Tibial nerve (tissue), 4 donors: Measurements from ENCODE around the gene GULP1. TPM values are rescaled to one million over a fixed set of nuclear protein-coding genes. Genes with fewer than 3 reads are reported as not detected.
A peak's percentile ranks its signal among the peaks of the same experiment; 100 is the strongest.

Experiments
- DNase-seq, 2 donors: peaks; one replicate each; pipeline ENCODE4 v3.0.0-alpha.2; 2019; ENCODE audit warnings: low spot score in 2 of 2
- H3K27ac ChIP-seq, 4 donors: fragments of 200-600 bp; sonication (generic) in 3 of 4; one replicate each; pipeline ENCODE4 v1.5.1; 2017 to 2019; ENCODE audit warnings: mild to moderate bottlenecking in 1 of 4
- H3K27me3 ChIP-seq, 2 donors: fragments of 200-600 bp; sonication (generic) in 1 of 2; one replicate each; pipeline versions ENCODE4 v1.5.1 to v1.6.0; 2017 to 2019
- H3K36me3 ChIP-seq, 3 donors: fragments of 200-600 bp; sonication (generic); one replicate each; pipeline ENCODE4 v1.5.1; 2018 to 2019
- H3K4me1 ChIP-seq, 4 donors: fragments of 200-600 bp; sonication (generic) in 3 of 4; one replicate each; pipeline ENCODE4 v1.5.1; 2017 to 2019
- H3K4me3 ChIP-seq, 4 donors: fragments of 200-600 bp; sonication (generic) in 3 of 4; one replicate each; pipeline ENCODE4 v1.5.1; 2017 to 2019; ENCODE audit warnings: mild to moderate bottlenecking in 1 of 4, moderate library complexity in 1 of 4
- H3K9me3 ChIP-seq, 4 donors: fragments of 200-600 bp; sonication (generic) in 3 of 4; one replicate each; pipeline ENCODE4 v1.5.1; 2017 to 2019
- EP300 ChIP-seq, 2 donors: sonication (generic); formaldehyde crosslinking; IDR thresholded peaks; one replicate each; pipeline ENCODE4 v1.6.1; 2017; ENCODE audit warnings: antibody characterized with exemption in 2 of 2, mild to moderate bottlenecking in 1 of 2
- POLR2A ChIP-seq, 2 donors: fragments of 450-650 bp; IDR thresholded peaks; one replicate each; pipeline ENCODE4 v1.6.1; 2017; ENCODE audit warnings: antibody characterized with exemption in 2 of 2, mild to moderate bottlenecking in 2 of 2, moderate library complexity in 2 of 2
- WGBS, 2 donors: methylation state at CpG; one replicate each; pipeline ENCODE4 v1.1.5; 2018; 5-methylcytosine and 5-hydroxymethylcytosine counted together
- total RNA-seq, 4 donors: library from RNA; depleted of rRNA; stranded (reverse); fragments of >200 nt; gene quantifications; one replicate each; pipeline ENCODE4 v1.1.0, GENCODE V29; 2016
- TF ChIP-seq, protein P1 (sequence below), 5 experiments: fragments of 200-600 bp in 3 of 5; fragments of 450-650 bp in 2 of 5; sonication (generic) in 3 of 5; IDR thresholded peaks; one replicate each; pipeline ENCODE4 v1.5.1; 2016 to 2019; ENCODE audit warnings: antibody characterized with exemption in 5 of 5, mild to moderate bottlenecking in 3 of 5, moderate library complexity in 2 of 5

Gene GULP1
- total RNA-seq, 4 donors from 2014 or later = 63.4 to 89.2 (median 78.1) TPM

DNA sequence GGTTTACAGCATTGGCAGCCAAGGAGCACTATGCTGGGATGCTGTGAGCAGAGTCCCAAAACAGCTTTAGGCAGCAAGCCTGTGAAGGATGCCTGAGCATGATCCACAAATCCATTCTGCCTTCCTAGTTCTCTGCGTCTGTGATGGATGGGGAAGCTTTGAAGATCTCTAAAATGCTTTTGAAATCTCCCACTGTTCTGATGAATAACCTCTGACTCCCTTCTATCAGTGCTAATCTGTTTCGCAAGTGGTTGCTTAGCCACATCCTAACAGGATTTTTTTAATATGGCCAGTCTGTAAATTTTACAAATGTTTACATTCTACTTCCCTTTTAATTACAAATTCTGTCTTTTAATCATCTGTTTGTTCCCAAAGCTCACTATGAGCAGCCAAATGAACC lies 319.2 kb downstream of the GULP1 start:
- Histone ChIP-seq H3K4me3 (no peak overlapping the region), H3K27ac (no peak overlapping the region), H3K36me3 (no peaks in the 10 kb centered on the region), H3K9me3 (peaks cover 0 to 11% (median 0%) of the 10 kb centered on the region in 4 donors), H3K27me3 (no peaks in the 10 kb centered on the region), H3K4me1 (peaks cover 0 to 20% (median 0%) of the 10 kb centered on the region in 4 donors)
- WGBS, 2 donors = 62 to 66% methylated on average over 2 of the region's 2 CpGs
- no peak for DNase-seq
- TF ChIP-seq POLR2A (IDR thresholded peaks at IDR 0.05) (no peak), EP300 (IDR thresholded peaks at IDR 0.05) (no peak)
- TF ChIP-seq, protein P1, sequence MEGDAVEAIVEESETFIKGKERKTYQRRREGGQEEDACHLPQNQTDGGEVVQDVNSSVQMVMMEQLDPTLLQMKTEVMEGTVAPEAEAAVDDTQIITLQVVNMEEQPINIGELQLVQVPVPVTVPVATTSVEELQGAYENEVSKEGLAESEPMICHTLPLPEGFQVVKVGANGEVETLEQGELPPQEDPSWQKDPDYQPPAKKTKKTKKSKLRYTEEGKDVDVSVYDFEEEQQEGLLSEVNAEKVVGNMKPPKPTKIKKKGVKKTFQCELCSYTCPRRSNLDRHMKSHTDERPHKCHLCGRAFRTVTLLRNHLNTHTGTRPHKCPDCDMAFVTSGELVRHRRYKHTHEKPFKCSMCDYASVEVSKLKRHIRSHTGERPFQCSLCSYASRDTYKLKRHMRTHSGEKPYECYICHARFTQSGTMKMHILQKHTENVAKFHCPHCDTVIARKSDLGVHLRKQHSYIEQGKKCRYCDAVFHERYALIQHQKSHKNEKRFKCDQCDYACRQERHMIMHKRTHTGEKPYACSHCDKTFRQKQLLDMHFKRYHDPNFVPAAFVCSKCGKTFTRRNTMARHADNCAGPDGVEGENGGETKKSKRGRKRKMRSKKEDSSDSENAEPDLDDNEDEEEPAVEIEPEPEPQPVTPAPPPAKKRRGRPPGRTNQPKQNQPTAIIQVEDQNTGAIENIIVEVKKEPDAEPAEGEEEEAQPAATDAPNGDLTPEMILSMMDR (IDR thresholded peaks at IDR 0.05) = no peak

DNA sequence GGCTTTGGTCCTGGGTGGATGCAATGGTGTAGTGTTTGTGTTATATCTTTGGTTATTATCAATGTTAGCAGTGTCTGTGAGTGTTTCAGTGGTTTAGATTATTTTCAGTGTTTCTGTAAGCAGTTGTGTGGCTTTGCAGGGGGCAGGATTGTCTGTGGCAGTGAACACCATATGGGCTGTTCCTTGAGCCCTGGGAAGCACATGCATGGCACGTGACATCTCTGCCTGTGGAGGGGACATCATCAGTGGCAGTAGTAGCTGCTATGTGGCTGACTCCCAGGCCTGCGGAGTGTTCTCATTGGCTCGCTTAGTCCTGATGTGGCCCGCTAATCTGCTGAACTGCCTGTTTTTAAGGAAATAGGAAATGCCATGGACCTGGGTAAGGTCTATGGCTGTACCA lies 327.5 kb downstream of the GULP1 start:
- Histone ChIP-seq H3K9me3 (no peaks in the 10 kb centered on the region), H3K36me3 (no peaks in the 10 kb centered on the region), H3K27ac (no peak overlapping the region), H3K4me3 (no peak overlapping the region), H3K27me3 (no peaks in the 10 kb centered on the region), H3K4me1 (peaks cover 0 to 3% (median 0%) of the 10 kb centered on the region in 4 donors)
- 89 to 98% methylated on average over 4 of the region's 4 CpGs for WGBS, 2 donors
- DNase-seq = no peak
- TF ChIP-seq, protein P1 (IDR thresholded peaks at IDR 0.05) = no peak
- TF ChIP-seq EP300 (IDR thresholded peaks at IDR 0.05) (no peak), POLR2A (IDR thresholded peaks at IDR 0.05) (no peak)

DNA sequence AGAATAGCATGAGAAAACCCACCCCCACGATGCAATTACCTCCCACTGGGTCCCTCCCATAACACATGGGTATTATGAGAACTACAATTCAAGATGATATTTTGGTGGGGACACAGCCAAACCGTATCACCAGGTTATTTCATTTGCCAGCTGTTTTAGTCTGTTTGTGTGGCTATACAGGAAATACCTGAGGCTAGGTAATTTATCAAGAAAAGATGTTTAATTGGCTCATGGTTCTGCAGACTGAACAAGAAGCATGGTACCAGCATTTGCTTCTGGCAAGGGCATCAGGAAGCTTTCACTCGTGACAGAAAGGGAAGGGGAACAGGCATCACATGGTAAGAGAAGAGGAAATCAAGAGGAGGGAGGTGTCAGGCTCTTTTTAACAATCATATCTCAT lies 329.2 kb downstream of the GULP1 start:
- H3K4me1 ChIP-seq = peaks cover 0 to 3% (median 0%) of the 10 kb centered on the region in 4 donors
- no peak for TF ChIP-seq POLR2A (IDR thresholded peaks at IDR 0.05)
- no peak for TF ChIP-seq EP300 (IDR thresholded peaks at IDR 0.05)
- TF ChIP-seq, protein P1 (IDR thresholded peaks at IDR 0.05) = no peak
- 73 to 75% methylated on average over 3 of the region's 3 CpGs for WGBS, 2 donors
- H3K4me3 ChIP-seq = no peak overlapping the region
- H3K27ac ChIP-seq = no peak overlapping the region
- no peaks in the 10 kb centered on the region for H3K9me3 ChIP-seq
- H3K27me3 ChIP-seq = no peaks in the 10 kb centered on the region
- H3K36me3 ChIP-seq = no peaks in the 10 kb centered on the region
- DNase-seq = no peak

DNA sequence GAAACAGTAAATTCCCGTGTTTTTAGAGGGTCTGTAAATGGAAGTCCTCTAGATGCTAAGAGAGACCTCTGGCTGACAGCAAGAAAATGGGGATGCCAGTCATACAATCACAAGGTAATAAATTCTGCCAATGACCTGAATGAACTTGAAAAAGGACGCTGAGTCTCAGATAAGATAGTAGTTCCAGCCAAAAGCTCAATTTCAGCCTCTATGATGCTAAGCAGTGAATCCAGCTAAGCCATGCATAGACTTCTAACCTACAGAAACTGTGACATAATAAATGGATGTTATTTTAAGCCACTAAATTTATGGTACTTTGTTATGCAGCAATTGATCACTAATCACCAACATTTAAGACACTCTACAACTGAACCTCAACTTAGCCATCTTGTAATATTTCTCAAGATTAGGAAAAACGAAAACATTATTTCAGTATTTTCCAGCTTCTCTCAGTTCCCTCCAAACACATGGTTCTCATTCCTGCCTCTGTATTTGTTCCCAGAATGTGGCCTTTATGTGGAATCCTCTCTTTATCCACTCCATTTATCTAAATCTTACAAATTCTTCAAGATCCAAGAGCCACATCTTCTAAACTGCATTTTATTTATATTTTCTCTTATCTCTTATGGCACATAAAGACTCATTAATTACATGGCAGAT lies 331.1 kb downstream of the GULP1 start:
- no peak for TF ChIP-seq EP300 (IDR thresholded peaks at IDR 0.05)
- TF ChIP-seq, protein P1 (IDR thresholded peaks at IDR 0.05) = no peak
- no peak for TF ChIP-seq POLR2A (IDR thresholded peaks at IDR 0.05)
- H3K27ac ChIP-seq = no peak overlapping the region
- H3K9me3 ChIP-seq = no peaks in the 10 kb centered on the region
- no peak overlapping the region for H3K4me3 ChIP-seq
- no peaks in the 10 kb centered on the region for H3K27me3 ChIP-seq
- peaks cover 0 to 3% (median 0%) of the 10 kb centered on the region in 4 donors for H3K4me1 ChIP-seq
- DNase-seq = no peak
- 68 to 76% methylated on average over 3 of the region's 3 CpGs for WGBS, 2 donors
- no peaks in the 10 kb centered on the region for H3K36me3 ChIP-seq

DNA sequence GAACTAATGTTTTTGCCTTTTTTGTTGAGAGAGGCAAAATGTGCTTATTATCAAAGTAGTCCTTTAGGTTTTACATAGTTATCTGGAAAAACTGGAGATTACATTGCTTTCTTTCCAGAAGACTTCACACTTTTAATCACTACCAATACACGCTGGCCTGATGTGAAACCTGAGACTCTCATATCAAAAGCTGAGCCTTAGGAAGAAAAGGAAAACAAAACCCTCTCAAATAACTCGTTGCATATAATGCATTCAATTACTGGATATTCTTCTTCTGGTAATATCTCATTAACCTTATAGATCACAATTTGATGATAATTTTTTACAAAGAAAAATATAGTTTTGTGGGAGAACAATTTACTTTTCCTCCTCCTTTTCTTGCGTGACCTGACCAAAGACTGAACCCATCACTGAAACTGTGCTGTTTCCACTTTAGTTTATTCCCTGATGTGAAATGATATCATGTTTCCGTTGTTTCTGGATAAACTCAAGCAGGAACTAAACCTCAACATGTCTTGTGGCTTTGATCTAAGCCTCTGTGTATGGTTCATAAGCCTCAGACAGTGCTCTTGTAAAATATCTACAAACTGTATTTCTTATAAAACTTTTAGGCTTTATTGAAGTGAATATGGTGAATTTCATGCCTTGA lies 332.4 kb downstream of the GULP1 start:
- Histone ChIP-seq H3K27me3 (no peaks in the 10 kb centered on the region), H3K4me1 (peaks cover 0 to 8% (median 0%) of the 10 kb centered on the region in 4 donors), H3K27ac (peak overlapping the region in 2 of 4 donors; percentile 28 to 55), H3K4me3 (no peak overlapping the region), H3K36me3 (no peaks in the 10 kb centered on the region), H3K9me3 (no peaks in the 10 kb centered on the region)
- TF ChIP-seq, protein P1 (IDR thresholded peaks at IDR 0.05) = no peak
- peak in 1 of 2 donors; percentile 14 for TF ChIP-seq EP300 (IDR thresholded peaks at IDR 0.05)
- DNase-seq = no peak
- WGBS, 2 donors = 49 to 59% methylated on average over 4 of the region's 4 CpGs
